PC-3 (cell line): Measurements from ENCODE around the gene RHBDD1. TPM values are rescaled to one million over a fixed set of nuclear protein-coding genes. Genes with fewer than 3 reads are reported as not detected.

Experiments
- ATAC-seq: fragments of 200-7000 bp; cut with Tn5 transposase; 2 replicates; pipeline ENCODE4 v1.9.1; 2020; ENCODE audit warnings: mild to moderate bottlenecking, moderate library complexity
- BruUV-seq: library from RNA; stranded (reverse); fragments of 400-500 nt; replicated peaks from 2 replicates; lab custom pipeline; 2021; lab: Mats Ljungman, UMichigan
- CTCF ChIA-PET: fragments of 300-600 bp; sonication (Branson Sonifier 250); formaldehyde crosslinking; loops from one replicate; lab custom pipeline; 2022; ENCODE audit warnings: antibody characterized with exemption; lab: Charles Lee
- POLR2A ChIA-PET: fragments of 300-600 bp; sonication (Branson Sonifier 250); formaldehyde crosslinking; loops from one replicate; lab custom pipeline; 2022; ENCODE audit warnings: antibody characterized with exemption; ENCODE audit not compliant: unreplicated experiment; lab: Charles Lee
- DNase-seq: peaks from one replicate; pipeline ENCODE4 v3.0.0-alpha.2; 2015
- H2AFZ ChIP-seq: fragments of 300-600 bp; sonication (generic); 2 replicates; pipeline ENCODE4 v1.6.0; 2016; ENCODE audit warnings: antibody characterized with exemption, low read length
- H3F3A ChIP-seq: fragments of 300-600 bp; sonication (generic); one replicate; pipeline ENCODE4 v1.6.0; 2017; ENCODE audit warnings: antibody characterized with exemption, low read length, control low read depth, mild to moderate bottlenecking; ENCODE audit not compliant: unreplicated experiment
- H3K27ac ChIP-seq: fragments of 300-600 bp; sonication (generic); 2 replicates; pipeline ENCODE4 v1.5.1; 2016; ENCODE audit warnings: mild to moderate bottlenecking, low read length
- H3K27me3 ChIP-seq: fragments of 300-600 bp; sonication (generic); 2 replicates; pipeline ENCODE4 v1.6.1; 2016; ENCODE audit warnings: low read length, mixed read lengths
- H3K36me3 ChIP-seq: fragments of 300-600 bp; sonication (generic); 2 replicates; pipeline ENCODE4 v1.6.1; 2016; ENCODE audit warnings: low read depth, mixed run types, low read length, mixed read lengths
- H3K4me1 ChIP-seq: fragments of 300-600 bp; sonication (generic); 2 replicates; pipeline ENCODE4 v1.5.1; 2016; ENCODE audit warnings: low read length; ENCODE audit not compliant: insufficient read depth
- H3K4me2 ChIP-seq: fragments of 300-600 bp; sonication (generic); 2 replicates; pipeline ENCODE4 v1.6.0; 2016; ENCODE audit warnings: low read length
- H3K4me3 ChIP-seq: fragments of 300-600 bp; sonication (generic); 2 replicates; pipeline ENCODE4 v1.5.1; 2016; ENCODE audit warnings: mild to moderate bottlenecking, low read length, mixed read lengths
- H3K79me2 ChIP-seq: fragments of 300-600 bp; sonication (generic); 2 replicates; pipeline ENCODE4 v1.6.1; 2017; ENCODE audit warnings: low read length, mixed read lengths
- H3K9ac ChIP-seq: fragments of 300-600 bp; sonication (generic); 2 replicates; pipeline ENCODE4 v1.6.0; 2016; ENCODE audit warnings: mild to moderate bottlenecking, low read length
- H3K9me2 ChIP-seq: fragments of 300-600 bp; sonication (generic); replicated peaks from 2 replicates; pipeline ENCODE4 v1.6.1; 2016; ENCODE audit warnings: mixed run types, low read length, mixed read lengths
- H3K9me3 ChIP-seq: fragments of 300-600 bp; sonication (generic); 2 replicates; pipeline ENCODE4 v1.6.1; 2016; ENCODE audit warnings: low read length, mixed read lengths
- H4K20me1 ChIP-seq: fragments of 300-600 bp; sonication (generic); 2 replicates; pipeline ENCODE4 v1.6.1; 2016; ENCODE audit warnings: low read length, mixed read lengths
- CTCF ChIP-seq: fragments of 300-600 bp; sonication (generic); conservative IDR thresholded peaks from 2 replicates; pipeline ENCODE4 v1.5.1; 2017; ENCODE audit warnings: antibody characterized with exemption, low read depth, mild to moderate bottlenecking, low read length
- EZH2 ChIP-seq: fragments of 300-600 bp; sonication (generic); IDR thresholded peaks from one replicate; pipeline ENCODE4 v1.6.1; 2017; ENCODE audit warnings: antibody characterized with exemption, mild to moderate bottlenecking, low read length; ENCODE audit not compliant: unreplicated experiment
- EZH2phosphoT487 ChIP-seq: fragments of 300-600 bp; sonication (generic); IDR thresholded peaks from 2 replicates; pipeline ENCODE4 v1.6.1; 2018; ENCODE audit warnings: mild to moderate bottlenecking, antibody characterized with exemption, low read length, borderline replicate concordance
- intact Hi-C: fragments of 100-400 bp; cut with micrococcal nuclease; formaldehyde crosslinking; loops from 2 replicates; pipeline ENCODE4 v1.9.0; 2023
- total RNA-seq: library from RNA; depleted of rRNA; stranded (reverse); fragments of >200 nt; gene quantifications from 2 replicates; pipeline ENCODE4 v1.2.3, GENCODE V29; 2014

Gene RHBDD1
- total RNA-seq, 1 experiment from 2014 or later = 9.1 TPM

GRCh38 chr2:226792155-226792881 lies 43.5 kb upstream of the RHBDD1 start:
- TSS peak; percentile 36 for BruUV-seq
- POLR2A ChIA-PET = interaction anchor here (0.6 kb wide), 3 partner anchors 19 to 581 kb away, joined by 3 to 6 read pairs (median 5); no protein-coding TSS in a partner anchor
- Histone ChIP-seq H3K4me3 (peak overlapping the region; percentile 88), H3K9me3 (no peaks in the 10 kb centered on the region), H3K79me2 (peaks cover 98% of the 10 kb centered on the region), H3K9me2 (no peaks in the 10 kb centered on the region), H3K4me2 (peak overlapping the region; percentile 97), H3F3A (no peaks in the 10 kb centered on the region), H3K9ac (peak overlapping the region; percentile 96), H3K36me3 (peaks cover 57% of the 10 kb centered on the region), H3K27me3 (no peaks in the 10 kb centered on the region), H2AFZ (peak overlapping the region; percentile 40; the same call in 1 of the 2 replicates), H3K27ac (peak overlapping the region; percentile 88), H4K20me1 (peaks cover 19% of the 10 kb centered on the region), H3K4me1 (peaks cover 39% of the 10 kb centered on the region)
- TF ChIP-seq EZH2 (no peak), CTCF (no peak), EZH2phosphoT487 (no peak)
- intact Hi-C loops = loop anchor here (2.0 to 10.0 kb wide), 6 partner anchors 50 to 998 kb away; no protein-coding TSS in a partner anchor
- ATAC-seq (no peak), DNase-seq (peak; percentile 23)
- CTCF ChIA-PET = no interaction called here

- ATAC-seq (no peak), DNase-seq (no peak)
- Histone ChIP-seq H3K9me3 (no peaks in the 10 kb centered on the region), H4K20me1 (peaks cover 18% of the 10 kb centered on the region), H3F3A (no peaks in the 10 kb centered on the region), H3K9ac (peak overlapping the region; percentile 96), H2AFZ (no peak overlapping the region), H3K79me2 (peaks cover 98% of the 10 kb centered on the region), H3K4me1 (peaks cover 39% of the 10 kb centered on the region), H3K27me3 (no peaks in the 10 kb centered on the region), H3K4me2 (peak overlapping the region; percentile 97), H3K27ac (peak overlapping the region; percentile 88), H3K36me3 (peaks cover 55% of the 10 kb centered on the region), H3K4me3 (peak overlapping the region; percentile 88), H3K9me2 (no peaks in the 10 kb centered on the region)
- no peak for TF ChIP-seq CTCF
- TF ChIP-seq EZH2phosphoT487 = no peak
- no peak for TF ChIP-seq EZH2
- ChIA-PET CTCF (no interaction called here), POLR2A (no interaction called here)
- no TSS peak for BruUV-seq
- intact Hi-C loops = loop anchor here (1.0 to 10.0 kb wide), 7 partner anchors 51 to 999 kb away; no protein-coding TSS in a partner anchor
These were observed 42.2 kb upstream of the RHBDD1 start for GRCh38 chr2:226793646-226794045.
